HL-60 (cell line): ENCODE measurements around the gene RALB.

Experiments
- POLR2AphosphoS5 ChIP-seq: IDR thresholded peaks from 2 replicates; pipeline ENCODE4 v1.6.1; 2012; ENCODE audit warnings: low read depth
- TF ChIP-seq, protein P1 (sequence below): IDR thresholded peaks from one replicate; pipeline ENCODE4 v1.5.1; 2011; ENCODE audit warnings: low read length, control low read depth, inconsistent platforms; ENCODE audit not compliant: insufficient read depth
- TF ChIP-seq, protein P2 (sequence below): IDR thresholded peaks from 2 replicates; pipeline ENCODE4 v1.6.1; 2012; ENCODE audit warnings: low read depth; ENCODE audit not compliant: insufficient replicate concordance

DNA sequence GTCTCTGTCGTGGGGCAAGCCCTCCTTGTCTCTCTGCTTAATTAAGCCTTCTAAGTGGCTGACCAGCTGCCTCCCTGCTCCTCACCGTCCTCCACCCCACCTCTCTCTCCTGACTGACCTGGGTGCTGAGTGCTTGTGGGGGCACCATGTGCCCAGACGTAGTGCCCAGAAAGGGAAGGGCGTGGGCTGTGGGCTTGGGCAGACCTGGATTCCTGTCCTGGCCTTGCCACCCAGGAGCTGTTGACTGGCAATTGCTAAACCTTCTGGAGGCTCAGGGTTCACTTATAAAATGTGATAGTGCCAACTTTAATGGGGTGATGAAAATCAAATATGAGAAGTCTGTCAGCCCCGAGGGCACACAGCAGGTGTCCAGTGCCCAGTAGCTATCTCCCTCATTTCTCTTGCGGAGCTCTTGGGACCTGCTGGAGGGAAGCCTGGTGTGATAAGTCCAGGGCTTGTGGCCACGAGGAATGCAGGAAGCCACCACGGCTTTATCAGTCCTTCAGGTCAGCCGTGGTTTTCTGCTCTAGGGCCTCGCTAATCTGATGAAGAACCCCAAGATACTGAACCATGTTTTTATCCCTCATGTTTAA is 71.3 kb downstream of the RALB start:
- no peak for TF ChIP-seq POLR2AphosphoS5
- TF ChIP-seq, protein P1, sequence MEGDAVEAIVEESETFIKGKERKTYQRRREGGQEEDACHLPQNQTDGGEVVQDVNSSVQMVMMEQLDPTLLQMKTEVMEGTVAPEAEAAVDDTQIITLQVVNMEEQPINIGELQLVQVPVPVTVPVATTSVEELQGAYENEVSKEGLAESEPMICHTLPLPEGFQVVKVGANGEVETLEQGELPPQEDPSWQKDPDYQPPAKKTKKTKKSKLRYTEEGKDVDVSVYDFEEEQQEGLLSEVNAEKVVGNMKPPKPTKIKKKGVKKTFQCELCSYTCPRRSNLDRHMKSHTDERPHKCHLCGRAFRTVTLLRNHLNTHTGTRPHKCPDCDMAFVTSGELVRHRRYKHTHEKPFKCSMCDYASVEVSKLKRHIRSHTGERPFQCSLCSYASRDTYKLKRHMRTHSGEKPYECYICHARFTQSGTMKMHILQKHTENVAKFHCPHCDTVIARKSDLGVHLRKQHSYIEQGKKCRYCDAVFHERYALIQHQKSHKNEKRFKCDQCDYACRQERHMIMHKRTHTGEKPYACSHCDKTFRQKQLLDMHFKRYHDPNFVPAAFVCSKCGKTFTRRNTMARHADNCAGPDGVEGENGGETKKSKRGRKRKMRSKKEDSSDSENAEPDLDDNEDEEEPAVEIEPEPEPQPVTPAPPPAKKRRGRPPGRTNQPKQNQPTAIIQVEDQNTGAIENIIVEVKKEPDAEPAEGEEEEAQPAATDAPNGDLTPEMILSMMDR, result no peak
- TF ChIP-seq, protein P2, sequence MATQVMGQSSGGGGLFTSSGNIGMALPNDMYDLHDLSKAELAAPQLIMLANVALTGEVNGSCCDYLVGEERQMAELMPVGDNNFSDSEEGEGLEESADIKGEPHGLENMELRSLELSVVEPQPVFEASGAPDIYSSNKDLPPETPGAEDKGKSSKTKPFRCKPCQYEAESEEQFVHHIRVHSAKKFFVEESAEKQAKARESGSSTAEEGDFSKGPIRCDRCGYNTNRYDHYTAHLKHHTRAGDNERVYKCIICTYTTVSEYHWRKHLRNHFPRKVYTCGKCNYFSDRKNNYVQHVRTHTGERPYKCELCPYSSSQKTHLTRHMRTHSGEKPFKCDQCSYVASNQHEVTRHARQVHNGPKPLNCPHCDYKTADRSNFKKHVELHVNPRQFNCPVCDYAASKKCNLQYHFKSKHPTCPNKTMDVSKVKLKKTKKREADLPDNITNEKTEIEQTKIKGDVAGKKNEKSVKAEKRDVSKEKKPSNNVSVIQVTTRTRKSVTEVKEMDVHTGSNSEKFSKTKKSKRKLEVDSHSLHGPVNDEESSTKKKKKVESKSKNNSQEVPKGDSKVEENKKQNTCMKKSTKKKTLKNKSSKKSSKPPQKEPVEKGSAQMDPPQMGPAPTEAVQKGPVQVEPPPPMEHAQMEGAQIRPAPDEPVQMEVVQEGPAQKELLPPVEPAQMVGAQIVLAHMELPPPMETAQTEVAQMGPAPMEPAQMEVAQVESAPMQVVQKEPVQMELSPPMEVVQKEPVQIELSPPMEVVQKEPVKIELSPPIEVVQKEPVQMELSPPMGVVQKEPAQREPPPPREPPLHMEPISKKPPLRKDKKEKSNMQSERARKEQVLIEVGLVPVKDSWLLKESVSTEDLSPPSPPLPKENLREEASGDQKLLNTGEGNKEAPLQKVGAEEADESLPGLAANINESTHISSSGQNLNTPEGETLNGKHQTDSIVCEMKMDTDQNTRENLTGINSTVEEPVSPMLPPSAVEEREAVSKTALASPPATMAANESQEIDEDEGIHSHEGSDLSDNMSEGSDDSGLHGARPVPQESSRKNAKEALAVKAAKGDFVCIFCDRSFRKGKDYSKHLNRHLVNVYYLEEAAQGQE, result no peak
